ENCODE results near the gene NECAB3.

The NECAB3 gene

GRCh38 chr20:33676652-33677645, 2.7 kb upstream of the NECAB3 start:
- DNase-seq, result no peak

GRCh38 chr20:33676121-33676520, 1.9 kb upstream of the NECAB3 start:
- DNase-seq, result no peak

GRCh38 chr20:33675136-33675959, 1.1 kb upstream of the NECAB3 start:
- no peak for DNase-seq

DNA sequence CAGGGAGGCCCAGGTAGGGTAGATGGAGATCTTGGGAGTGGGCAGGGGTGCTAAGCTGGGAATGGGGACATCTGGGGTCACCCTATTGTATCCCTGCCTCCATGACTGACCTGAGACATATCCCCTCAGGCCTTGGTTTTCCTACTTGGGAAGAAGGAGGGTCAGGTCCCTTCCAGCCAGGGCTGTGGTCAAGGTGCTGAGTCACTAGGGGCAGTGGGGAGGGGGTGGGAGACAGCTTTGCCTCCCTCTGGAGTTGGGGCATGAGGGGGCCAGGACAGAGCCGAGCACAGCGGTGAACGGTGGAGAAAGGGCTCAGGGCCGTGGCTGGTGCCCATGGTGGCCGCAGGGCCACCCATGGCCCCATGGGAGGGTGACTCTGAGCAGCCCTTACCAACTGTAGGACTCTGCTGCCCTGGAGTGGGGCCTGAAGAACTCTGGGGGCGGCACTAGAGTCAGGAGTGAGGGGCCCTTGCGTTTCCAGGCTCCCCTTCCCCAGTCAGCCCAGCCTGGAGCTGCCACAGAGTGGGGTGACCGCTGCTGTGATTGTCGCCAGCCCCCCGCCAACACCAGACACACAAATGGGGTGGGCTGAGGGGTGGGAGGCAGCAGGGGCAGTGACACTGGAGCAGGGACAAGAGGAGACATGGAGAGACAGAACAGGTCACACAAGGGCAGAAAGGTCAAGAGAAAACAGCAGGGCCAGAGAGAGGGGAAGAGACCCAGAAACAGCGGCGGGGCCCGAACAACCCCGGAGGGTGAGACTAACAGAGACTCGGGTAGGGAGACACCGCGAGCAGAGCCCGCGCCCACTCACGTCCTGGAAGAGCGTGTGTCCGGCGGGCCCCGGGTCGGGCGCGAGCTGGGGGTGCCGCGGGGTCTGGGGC, 576 bp downstream of the NECAB3 start:
- DNase-seq, result no peak

DNA sequence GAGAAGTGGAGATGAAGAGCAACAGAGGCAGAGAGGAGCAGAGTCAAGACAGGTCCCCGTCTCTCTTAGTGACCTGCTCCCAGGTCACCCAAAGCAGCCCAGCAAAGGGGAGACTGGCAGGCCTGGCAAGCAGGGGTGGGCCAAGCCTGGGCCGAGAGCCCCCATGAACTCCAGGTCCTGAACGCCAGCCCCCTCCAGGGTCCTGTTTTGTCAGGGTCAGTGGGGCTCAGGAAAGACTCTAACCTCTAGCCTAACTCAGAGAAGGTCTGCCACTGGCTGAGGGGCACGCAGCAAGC, 1.2 kb downstream of the NECAB3 start:
- DNase-seq, result no peak

DNA sequence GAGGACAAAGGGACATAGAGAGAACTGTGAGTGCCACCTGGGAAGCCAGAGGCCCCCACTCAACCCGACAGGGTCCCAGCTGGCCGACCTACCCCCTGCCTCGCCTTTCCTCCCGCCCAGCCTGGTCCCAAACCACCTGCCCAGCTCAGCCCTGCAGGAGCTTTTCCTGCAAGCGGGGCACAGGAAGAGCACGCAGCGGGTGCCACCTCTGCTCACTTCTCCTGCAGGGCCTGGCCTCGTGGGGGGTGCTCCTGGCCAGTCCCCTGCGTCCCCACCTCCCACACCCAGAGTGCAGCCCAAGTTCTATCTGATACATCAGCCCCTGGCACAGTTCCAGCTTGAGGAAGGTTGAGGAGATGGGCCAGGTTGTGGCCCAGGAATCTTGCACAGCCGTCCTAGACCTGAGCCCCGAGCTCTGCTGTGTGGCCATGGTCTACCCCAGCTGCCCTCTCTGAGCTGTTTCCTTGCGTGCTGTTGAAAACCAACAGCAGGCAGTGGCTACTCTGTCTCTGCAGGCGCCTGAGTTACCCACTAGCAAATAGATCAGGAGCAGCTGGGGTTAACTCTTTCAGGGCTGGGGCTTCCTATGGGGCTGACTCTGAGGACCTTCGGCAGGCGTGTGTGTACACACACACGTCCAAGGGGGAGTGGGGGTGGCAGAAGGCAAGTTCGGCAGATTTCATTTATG, 1.7 kb downstream of the NECAB3 start:
- peak in 1 of 2 experiments; percentile 61 for DNase-seq

DNA sequence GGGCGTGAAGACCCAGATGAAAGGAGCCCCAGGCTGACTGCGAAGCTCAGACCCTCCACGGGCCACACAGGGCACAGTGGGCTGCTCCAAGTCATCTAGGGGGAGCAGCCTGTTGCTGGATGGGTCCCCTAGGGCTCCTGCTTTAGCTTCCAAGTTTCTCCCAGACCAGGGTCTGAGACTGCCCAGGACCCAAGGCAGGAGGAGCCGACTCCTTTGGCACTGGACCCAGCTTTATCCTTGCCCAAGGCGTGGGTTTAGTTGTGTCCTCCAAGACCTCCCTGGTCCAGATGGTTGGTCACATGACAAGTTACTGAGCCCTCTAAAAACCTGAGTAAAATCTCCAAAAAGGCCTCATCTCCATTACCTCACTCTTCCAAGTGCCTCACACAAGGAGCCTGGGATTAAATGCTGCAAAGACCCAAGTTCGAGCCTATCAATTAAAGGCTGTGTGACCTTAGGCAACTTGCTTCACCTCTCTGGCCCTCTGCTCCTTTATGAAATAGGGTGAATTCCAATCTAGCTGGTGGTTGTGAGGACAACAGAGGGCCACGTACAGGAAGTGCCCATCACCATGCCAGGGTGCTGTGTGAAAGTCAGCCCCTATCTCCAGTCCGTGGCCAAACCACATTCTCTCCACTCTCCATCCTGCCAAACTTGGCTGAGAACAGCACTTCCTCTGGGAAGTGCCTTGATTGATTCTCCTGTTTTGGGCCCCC, 2.5 kb downstream of the NECAB3 start:
- peak in 1 of 2 experiments; percentile 27 for DNase-seq

GRCh38 chr20:33670715-33671499, 3.3 kb downstream of the NECAB3 start:
- no peak for DNase-seq

DNA sequence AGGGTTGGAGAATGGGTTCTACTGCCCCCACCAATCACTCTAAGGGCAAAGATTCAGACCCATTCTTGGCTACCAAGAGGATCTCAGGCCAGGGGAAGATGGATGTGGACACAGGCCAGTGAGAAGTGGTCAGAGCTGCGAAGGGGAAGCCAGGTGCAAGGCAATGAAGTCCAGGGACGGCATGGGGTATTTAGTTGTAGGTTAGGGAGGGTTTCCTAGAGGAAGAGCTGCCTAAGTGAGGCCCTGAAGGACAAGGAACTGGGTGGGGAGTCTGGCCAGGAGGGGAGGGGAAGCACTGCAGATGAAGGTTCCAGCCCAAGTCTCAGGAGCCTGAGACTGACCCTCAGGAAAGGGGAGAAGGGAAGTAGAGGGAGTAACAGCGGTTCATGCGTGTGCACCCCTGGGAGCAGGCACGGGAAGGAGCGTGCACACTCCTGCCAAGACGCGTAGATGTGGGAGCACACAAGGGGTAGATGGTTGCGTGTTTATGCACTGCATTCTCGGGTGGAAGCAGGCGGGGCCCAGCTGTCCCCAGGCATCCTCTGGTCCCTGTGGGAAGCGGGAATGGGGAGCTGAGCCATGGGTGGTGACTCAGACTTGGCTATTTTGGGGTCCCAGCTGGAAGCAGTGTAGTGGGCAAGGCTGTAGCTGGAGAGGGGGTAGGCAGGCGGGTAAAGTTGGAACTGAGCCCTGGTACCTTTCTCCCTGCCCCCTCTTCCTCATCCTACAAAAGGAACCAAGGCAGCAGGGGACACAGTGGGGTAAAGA, 4.2 kb downstream of the NECAB3 start:
- DNase-seq, result no peak

- no peak for DNase-seq
Measured at GRCh38 chr20:33669224-33669623, 5.0 kb downstream of the NECAB3 start.

DNA sequence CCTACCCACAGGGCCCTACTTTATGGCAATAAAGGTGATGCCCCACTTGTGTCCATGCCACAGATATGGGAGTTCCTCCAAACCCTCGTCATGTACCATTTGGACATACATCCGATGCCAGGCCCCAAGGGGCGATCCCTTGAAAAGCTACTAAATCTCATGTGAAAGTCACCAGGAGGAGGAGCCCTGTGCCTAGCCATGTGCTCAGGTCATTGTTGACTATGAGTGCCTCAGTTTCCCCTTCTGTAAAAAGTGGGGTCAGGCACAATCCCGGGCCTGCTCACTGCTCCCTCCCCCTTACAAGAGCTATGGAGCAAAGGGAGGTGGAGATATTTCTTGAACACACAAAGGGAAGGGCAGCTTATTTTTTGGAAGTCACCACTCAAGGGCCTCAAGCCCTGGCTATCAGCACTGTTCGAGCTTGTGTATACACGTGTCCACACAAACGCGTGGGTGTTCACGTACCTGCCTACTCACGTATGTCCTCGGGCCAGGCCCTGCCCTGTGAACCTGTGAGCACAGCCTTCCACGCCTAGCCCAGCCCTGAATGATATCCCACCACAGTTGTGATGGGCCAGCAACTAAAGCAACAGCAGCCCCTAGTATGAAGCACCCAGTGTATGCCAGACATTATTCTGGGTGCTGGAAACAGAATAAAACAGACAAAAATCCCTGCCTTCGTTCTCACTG, 5.6 kb downstream of the NECAB3 start:
- DNase-seq, result no peak

DNA sequence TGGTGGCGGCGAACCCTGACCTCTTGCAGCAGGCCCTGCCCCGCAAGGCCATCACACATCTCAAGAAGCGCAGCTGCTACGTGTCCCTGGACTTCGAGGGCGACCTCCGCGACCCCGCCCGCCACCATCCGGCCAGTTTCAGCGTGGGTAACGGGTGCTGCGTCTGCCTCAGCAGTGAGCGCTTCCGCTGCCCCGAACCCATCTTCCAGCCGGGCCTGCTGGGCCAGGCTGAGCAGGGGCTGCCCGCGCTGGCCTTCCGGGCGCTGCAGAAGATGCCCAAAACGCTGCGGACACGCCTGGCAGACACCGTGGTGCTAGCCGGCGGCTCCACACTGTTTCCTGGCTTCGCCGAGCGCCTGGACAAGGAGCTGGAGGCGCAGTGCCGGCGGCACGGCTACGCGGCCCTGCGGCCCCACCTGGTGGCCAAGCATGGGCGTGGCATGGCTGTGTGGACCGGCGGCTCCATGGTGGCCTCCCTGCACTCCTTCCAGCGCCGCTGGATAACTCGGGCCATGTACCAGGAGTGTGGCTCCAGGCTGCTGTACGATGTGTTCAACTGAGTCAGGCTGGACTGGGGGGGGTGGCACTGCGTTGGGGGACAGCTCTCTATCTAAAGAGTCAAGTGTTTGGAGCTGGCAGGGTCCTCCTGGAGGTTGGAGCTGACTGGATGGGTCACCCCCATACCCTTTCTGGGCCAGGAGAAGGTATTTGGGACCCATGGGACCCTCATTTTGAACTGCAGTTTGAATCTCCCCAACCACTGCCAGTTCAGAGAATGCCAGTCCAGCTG, 6.4 kb downstream of the NECAB3 start:
- no peak for DNase-seq

GRCh38 chr20:33667245-33667675, 7.0 kb downstream of the NECAB3 start:
- DNase-seq, result no peak

DNA sequence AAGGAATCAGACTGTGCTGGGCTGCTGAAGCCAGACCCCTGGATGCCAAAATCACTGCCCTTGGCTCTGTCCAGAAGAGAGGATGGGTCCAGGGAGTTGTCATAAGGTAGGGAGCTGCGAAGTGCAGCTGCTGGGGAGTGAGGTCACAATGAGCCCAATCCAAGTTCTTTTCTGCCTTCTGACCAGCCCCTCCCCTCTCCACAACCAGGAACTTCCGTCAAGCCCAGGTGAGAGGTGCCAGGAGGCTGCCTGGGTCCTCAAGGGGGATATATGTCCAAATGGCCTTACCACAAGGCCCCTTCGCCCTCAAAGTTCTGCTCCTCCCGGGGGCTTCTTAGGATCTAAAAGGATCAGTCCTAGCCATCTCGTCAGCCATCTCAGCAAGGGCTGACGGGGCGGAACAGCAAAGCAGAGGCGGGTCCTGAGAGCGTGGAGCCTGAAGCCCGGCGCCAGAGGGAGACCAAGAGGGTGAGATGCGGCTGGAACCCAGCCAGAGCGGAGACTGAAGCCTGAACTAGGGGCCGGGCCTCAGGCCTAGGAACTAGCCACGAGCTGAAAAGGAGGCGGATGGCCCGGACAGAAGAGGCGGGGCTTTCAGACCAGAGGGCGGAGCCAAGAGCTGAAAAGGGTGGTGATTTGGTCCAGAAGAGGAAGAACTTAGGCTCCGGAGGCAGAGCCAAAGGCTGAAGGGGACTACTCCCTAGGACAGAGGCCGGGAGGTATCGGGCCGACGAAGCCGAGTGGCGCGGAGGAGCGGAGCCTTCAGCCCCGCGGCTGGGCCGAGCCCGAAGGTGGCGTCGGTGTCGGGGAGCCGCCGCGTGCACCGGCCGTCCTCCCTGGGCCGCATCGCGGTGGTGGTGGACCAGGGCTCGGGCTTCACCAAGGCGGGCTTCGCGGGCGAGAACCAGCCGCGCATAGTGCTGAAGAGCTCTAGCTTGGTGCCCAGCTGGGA, 7.7 kb downstream of the NECAB3 start, which contains the start of gene ACTL10:
TSS of gene ACTL10 (plus strand) at position 651 of the 952 bp plus-strand sequence. CDS start 555 bp downstream, outside the sequence.
- no peak for DNase-seq

DNA sequence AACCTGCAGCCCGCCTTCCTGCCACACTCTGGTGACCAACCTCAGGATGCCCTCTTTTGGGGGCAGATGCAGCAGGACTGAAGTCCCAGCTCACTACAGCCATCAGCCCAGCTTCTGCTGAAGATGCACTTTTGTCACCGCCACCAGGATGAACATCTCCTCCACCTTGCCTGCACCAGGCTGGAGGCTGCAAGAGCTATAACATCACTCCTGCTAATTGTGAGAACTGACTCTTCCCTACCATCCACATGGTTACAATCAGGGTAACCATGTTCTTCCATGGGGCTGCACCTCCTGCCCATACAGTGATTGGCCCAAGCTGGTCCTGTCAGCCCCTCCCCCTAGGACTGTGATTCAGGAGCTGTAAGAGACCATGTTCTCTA, 9.5 kb downstream of the NECAB3 start:
- no peak for DNase-seq

GRCh38 chr20:33664085-33664761, 10.0 kb downstream of the NECAB3 start:
- DNase-seq, result no peak
